ENCODE data around the gene KCNJ16.

Gene KCNJ16

GRCh38 chr17:70153210-70153609 is 78.2 kb downstream of the KCNJ16 start:
- in situ Hi-C loops (cut with HindIII; ENCODE audit: low sequenced_read_pairs), result no loop called here
- no peak for DNase-seq (ENCODE audit: low read depth, low spot score)
- no peak for TF ChIP-seq CTCF (IDR thresholded peaks at IDR 0.05; ENCODE audit: low read depth, low read length)
- H3K4me3 ChIP-seq (ENCODE audit: low read depth, low read length), result no peak overlapping the region

GRCh38 chr17:70157151-70157550 is 82.1 kb downstream of the KCNJ16 start:
- in situ Hi-C loops (cut with HindIII; ENCODE audit: low sequenced_read_pairs), result no loop called here
- no peak for TF ChIP-seq CTCF (IDR thresholded peaks at IDR 0.05; ENCODE audit: low read depth, low read length)
- no peak for DNase-seq (ENCODE audit: low read depth, low spot score)
- H3K4me3 ChIP-seq (ENCODE audit: low read depth, low read length), result no peak overlapping the region

GRCh38 chr17:70158180-70158579 is 83.2 kb downstream of the KCNJ16 start:
- DNase-seq (ENCODE audit: low read depth, low spot score), result no peak
- H3K4me3 ChIP-seq (ENCODE audit: low read depth, low read length), result no peak overlapping the region
- in situ Hi-C loops (cut with HindIII; ENCODE audit: low sequenced_read_pairs), result no loop called here
- TF ChIP-seq CTCF (IDR thresholded peaks at IDR 0.05; ENCODE audit: low read depth, low read length), result no peak

- DNase-seq (ENCODE audit: low read depth, low spot score), result no peak
- no peak for TF ChIP-seq CTCF (IDR thresholded peaks at IDR 0.05; ENCODE audit: low read depth, low read length)
- in situ Hi-C loops (cut with HindIII; ENCODE audit: low sequenced_read_pairs), result no loop called here
- no peak overlapping the region for H3K4me3 ChIP-seq (ENCODE audit: low read depth, low read length)
Measured at GRCh38 chr17:70158591-70158990, 83.6 kb downstream of the KCNJ16 start.

- in situ Hi-C loops (cut with HindIII; ENCODE audit: low sequenced_read_pairs), result no loop called here
- no peak overlapping the region for H3K4me3 ChIP-seq (ENCODE audit: low read depth, low read length)
- TF ChIP-seq CTCF (IDR thresholded peaks at IDR 0.05; ENCODE audit: low read depth, low read length), result no peak
- DNase-seq (ENCODE audit: low read depth, low spot score), result no peak
Measured at GRCh38 chr17:70159980-70160379, 85.0 kb downstream of the KCNJ16 start.

- no peak for TF ChIP-seq CTCF (IDR thresholded peaks at IDR 0.05; ENCODE audit: low read depth, low read length)
- in situ Hi-C loops (cut with HindIII; ENCODE audit: low sequenced_read_pairs), result no loop called here
- no peak for DNase-seq (ENCODE audit: low read depth, low spot score)
- no peak overlapping the region for H3K4me3 ChIP-seq (ENCODE audit: low read depth, low read length)
Measured at GRCh38 chr17:70161519-70161918, 86.5 kb downstream of the KCNJ16 start.

GRCh38 chr17:70165383-70165782 is 90.4 kb downstream of the KCNJ16 start:
- in situ Hi-C loops (cut with HindIII; ENCODE audit: low sequenced_read_pairs), result no loop called here
- no peak for TF ChIP-seq CTCF (IDR thresholded peaks at IDR 0.05; ENCODE audit: low read depth, low read length)
- DNase-seq (ENCODE audit: low read depth, low spot score), result no peak
- no peak overlapping the region for H3K4me3 ChIP-seq (ENCODE audit: low read depth, low read length)

All from astrocyte of the spinal cord (primary cell).